AG09309 (cell line): ENCODE measurements around the gene PPP3CA.

ENCODE experiments used
- DNase-seq: peaks from one replicate; pipeline ENCODE4 v3.0.0-alpha.2; 2010; ENCODE audit warnings: low read depth
- H3K4me3 ChIP-seq: 2 replicates; pipeline ENCODE4 v1.5.1; 2011; ENCODE audit warnings: mild to moderate bottlenecking, low read depth, low read length, moderate library complexity; ENCODE audit not compliant: control insufficient read depth
- CTCF ChIP-seq: IDR thresholded peaks from 2 replicates; pipeline ENCODE4 v1.5.1; 2011; ENCODE audit warnings: mild to moderate bottlenecking, low read depth, low read length, inconsistent platforms; ENCODE audit not compliant: insufficient read depth, control insufficient read depth; ENCODE audit errors: missing control alignments

Gene PPP3CA

GRCh38 chr4:101304916-101305315 lies 42.4 kb downstream of the PPP3CA start:
- no peak for TF ChIP-seq CTCF
- DNase-seq, result no peak
- no peak overlapping the region for H3K4me3 ChIP-seq

- no peak for TF ChIP-seq CTCF
- DNase-seq, result no peak
- H3K4me3 ChIP-seq, result no peak overlapping the region
These were observed 47.3 kb downstream of the PPP3CA start for GRCh38 chr4:101299899-101300540.

- DNase-seq, result no peak
- TF ChIP-seq CTCF, result no peak
- H3K4me3 ChIP-seq, result no peak overlapping the region
These were observed 48.3 kb downstream of the PPP3CA start for GRCh38 chr4:101299021-101299420.

- H3K4me3 ChIP-seq, result no peak overlapping the region
- TF ChIP-seq CTCF, result no peak
- DNase-seq, result no peak
These were observed 51.6 kb downstream of the PPP3CA start for GRCh38 chr4:101295691-101296090.

GRCh38 chr4:101294597-101294996 lies 52.7 kb downstream of the PPP3CA start:
- no peak overlapping the region for H3K4me3 ChIP-seq
- no peak for TF ChIP-seq CTCF
- DNase-seq, result no peak

- H3K4me3 ChIP-seq, result no peak overlapping the region
- DNase-seq, result peak; percentile 10
- TF ChIP-seq CTCF, result no peak
These were observed 54.4 kb downstream of the PPP3CA start for GRCh38 chr4:101292901-101293300.

GRCh38 chr4:101292214-101292613 lies 55.1 kb downstream of the PPP3CA start:
- no peak for TF ChIP-seq CTCF
- DNase-seq, result no peak
- H3K4me3 ChIP-seq, result no peak overlapping the region
